Muscle layer of duodenum (tissue), 2 donors: Measurements from ENCODE around the gene NOL9.

ENCODE experiments used
- H3K27ac ChIP-seq: one replicate; pipeline ENCODE4 v1.7.0; 2013; ENCODE audit warnings: mild to moderate bottlenecking, low read length
- H3K27me3 ChIP-seq: one replicate; pipeline ENCODE4 v1.7.0; 2013; ENCODE audit warnings: low read depth, mild to moderate bottlenecking, control low read depth, low read length
- H3K36me3 ChIP-seq, 2 donors: one replicate each; pipeline ENCODE4 v1.7.0; 2013; ENCODE audit warnings: low read length in 2 of 2, control low read depth in 1 of 2, mild to moderate bottlenecking in 1 of 2; ENCODE audit not compliant: insufficient read depth in 2 of 2, control insufficient read depth in 1 of 2
- H3K4me1 ChIP-seq, 2 donors: one replicate each; pipeline ENCODE4 v1.7.0; 2013; ENCODE audit warnings: low read length in 2 of 2, mild to moderate bottlenecking in 2 of 2, control low read depth in 1 of 2, moderate library complexity in 1 of 2; ENCODE audit not compliant: insufficient read depth in 2 of 2, control insufficient read depth in 1 of 2
- H3K4me3 ChIP-seq, 2 donors: one replicate each; pipeline ENCODE4 v1.7.0; 2013; ENCODE audit warnings: low read length in 2 of 2, low read depth in 1 of 2, mild to moderate bottlenecking in 1 of 2
- H3K9me3 ChIP-seq, 2 donors: one replicate each; pipeline ENCODE4 v1.7.0; 2013; ENCODE audit warnings: low read length in 2 of 2, control low read depth in 1 of 2, mild to moderate bottlenecking in 1 of 2; ENCODE audit not compliant: control insufficient read depth in 1 of 2
- donor health status: healthy.

NOL9 gene

GRCh38 chr1:6507037-6507428 is 47.3 kb downstream of the NOL9 start:
- peaks cover 0 to 6% of the 10 kb centered on the region in 2 donors for H3K4me1 ChIP-seq
- H3K27ac ChIP-seq, result no peak overlapping the region
- H3K4me3 ChIP-seq, result no peak overlapping the region
- H3K36me3 ChIP-seq, result no peaks in the 10 kb centered on the region
- H3K27me3 ChIP-seq, result no peaks in the 10 kb centered on the region
- H3K9me3 ChIP-seq, result no peaks in the 10 kb centered on the region

DNA sequence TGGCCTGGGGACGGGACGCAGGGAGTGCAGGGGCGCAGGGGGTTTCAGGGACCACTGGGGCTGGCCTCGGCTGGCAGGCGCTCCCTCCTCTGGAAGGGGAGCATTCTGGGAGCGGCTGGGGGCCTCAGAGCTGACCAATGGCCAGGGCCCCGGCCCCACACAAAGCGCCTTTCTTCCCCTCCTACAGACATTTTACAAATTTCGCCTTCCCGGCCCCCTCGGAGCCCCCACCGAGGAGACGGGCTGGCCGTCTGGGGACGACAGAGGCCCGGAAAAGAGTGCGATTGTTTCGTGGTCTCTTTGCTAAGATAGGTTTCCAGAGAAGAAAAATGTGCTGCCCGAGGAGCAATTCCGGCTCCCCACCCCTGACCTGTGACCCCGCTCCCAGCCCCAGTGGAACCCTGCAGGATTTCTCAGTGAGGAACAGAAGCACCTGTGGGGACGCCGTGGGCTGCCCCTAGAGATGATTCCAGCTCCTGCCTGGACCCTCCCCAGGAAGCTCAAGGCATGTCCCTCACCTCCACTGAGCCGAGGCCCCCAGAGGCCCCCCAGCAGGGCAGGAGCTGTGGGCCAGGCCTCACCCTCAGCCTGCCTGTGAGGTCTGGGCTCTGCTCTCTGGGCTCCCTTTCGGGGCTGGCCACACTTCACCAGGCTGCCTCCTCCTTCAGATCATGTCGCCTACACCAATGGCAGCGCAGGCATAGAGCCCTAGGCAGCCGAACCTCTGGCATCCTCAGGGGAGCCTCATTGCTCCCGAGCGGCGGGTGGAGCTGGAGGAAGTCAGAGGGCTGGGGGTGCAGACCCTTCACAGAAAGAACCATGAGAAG is 47.9 kb downstream of the NOL9 start:
- Histone ChIP-seq H3K27me3 (no peaks in the 10 kb centered on the region), H3K4me1 (peaks cover 0 to 10% of the 10 kb centered on the region in 2 donors), H3K4me3 (no peak overlapping the region), H3K9me3 (no peaks in the 10 kb centered on the region), H3K36me3 (no peaks in the 10 kb centered on the region), H3K27ac (no peak overlapping the region)

GRCh38 chr1:6505367-6506209 is 48.7 kb downstream of the NOL9 start:
- Histone ChIP-seq H3K36me3 (no peaks in the 10 kb centered on the region), H3K27ac (no peak overlapping the region), H3K9me3 (no peaks in the 10 kb centered on the region), H3K4me3 (no peak overlapping the region), H3K4me1 (peaks cover 0 to 10% of the 10 kb centered on the region in 2 donors), H3K27me3 (no peaks in the 10 kb centered on the region)

DNA sequence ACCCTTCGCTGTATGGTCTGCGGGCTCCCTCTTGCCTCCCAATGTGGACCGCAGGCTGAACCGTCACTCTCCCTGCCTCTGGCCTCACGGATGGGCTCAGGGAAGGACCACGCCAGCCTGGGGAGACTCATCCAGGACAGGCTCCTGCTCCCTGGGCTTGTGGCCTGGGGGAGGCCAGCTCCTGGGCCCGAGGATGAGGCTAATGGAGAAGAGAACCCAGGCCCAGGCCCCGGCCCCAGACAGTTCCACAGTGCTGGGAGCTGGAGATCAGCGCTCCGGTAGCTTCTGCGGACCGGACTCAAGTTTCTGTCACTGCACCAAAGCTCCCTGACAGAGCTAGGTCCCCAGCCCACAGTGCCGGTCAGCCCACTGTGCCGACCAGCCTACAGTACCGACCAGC is 49.4 kb downstream of the NOL9 start:
- H3K27ac ChIP-seq, result no peak overlapping the region
- no peaks in the 10 kb centered on the region for H3K9me3 ChIP-seq
- H3K4me1 ChIP-seq, result peaks cover 0 to 10% of the 10 kb centered on the region in 2 donors
- H3K27me3 ChIP-seq, result no peaks in the 10 kb centered on the region
- no peak overlapping the region for H3K4me3 ChIP-seq
- no peaks in the 10 kb centered on the region for H3K36me3 ChIP-seq

DNA sequence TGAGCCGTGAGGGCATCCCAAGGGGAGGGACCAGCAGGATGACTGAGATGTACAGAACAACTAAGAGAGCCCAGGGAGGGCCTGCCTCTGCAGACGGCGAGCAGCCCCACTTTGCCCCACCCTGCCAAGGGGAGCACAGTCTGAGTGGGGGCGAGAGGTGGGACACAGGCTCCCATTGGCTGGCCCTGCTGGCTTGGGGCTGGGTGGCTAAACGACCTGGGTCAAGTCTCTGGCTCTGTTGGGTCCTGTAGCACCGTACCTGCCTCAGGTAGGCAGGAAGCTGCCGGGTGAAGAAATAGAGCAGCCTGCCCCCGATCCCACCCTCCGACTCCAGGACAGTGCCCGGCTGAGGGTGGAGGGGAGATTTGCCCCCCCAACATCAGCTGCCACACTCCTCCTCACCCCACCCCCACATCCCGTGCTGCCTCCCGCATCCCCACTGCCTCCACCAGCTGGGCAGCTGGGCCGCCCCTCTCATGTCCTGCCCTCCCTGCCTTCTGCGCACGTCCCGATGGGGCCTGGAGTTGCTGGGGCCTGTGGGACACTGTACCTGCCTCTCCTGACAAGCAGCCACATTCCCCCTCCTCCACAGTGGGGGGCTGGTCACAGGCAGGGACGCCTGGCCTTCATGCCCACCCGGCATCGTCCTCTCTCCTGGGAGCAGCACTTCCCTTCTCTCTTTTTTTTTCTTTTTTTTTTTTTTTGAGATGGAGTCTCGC is 50.3 kb downstream of the NOL9 start:
- Histone ChIP-seq H3K4me3 (no peak overlapping the region), H3K9me3 (no peaks in the 10 kb centered on the region), H3K36me3 (no peaks in the 10 kb centered on the region), H3K4me1 (peaks cover 0 to 10% of the 10 kb centered on the region in 2 donors), H3K27ac (no peak overlapping the region), H3K27me3 (no peaks in the 10 kb centered on the region)

GRCh38 chr1:6502000-6502891 is 52.1 kb downstream of the NOL9 start:
- Histone ChIP-seq H3K9me3 (no peaks in the 10 kb centered on the region), H3K4me1 (peaks cover 0 to 18% of the 10 kb centered on the region in 2 donors), H3K4me3 (no peak overlapping the region), H3K27ac (no peak overlapping the region), H3K36me3 (no peaks in the 10 kb centered on the region), H3K27me3 (no peaks in the 10 kb centered on the region)

DNA sequence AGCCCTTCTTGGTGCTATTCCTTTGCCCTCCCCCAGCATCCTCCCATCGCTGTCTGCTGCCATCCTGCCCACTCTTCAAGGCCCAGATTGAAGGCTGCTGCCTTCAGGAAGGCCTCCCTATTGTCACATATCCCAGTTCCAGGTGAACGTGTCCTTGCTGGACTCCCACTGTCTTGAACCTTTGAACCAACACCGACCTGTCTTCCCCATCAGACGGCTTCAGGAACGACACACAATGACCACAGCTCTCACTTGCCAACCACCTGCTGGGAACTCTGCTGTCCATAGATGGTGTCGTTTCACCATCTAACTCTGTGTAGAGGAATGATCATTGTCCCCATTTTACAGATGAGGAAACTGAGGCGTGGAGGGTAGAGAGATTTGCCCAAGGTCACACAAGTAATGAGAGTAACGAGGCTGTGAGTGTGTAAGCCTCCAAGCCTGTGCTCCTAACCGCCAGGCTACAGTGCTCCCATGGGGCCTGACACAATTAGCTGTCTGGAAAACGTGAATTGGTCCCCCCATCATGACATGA is 53.0 kb downstream of the NOL9 start:
- no peaks in the 10 kb centered on the region for H3K36me3 ChIP-seq
- H3K4me3 ChIP-seq, result no peak overlapping the region
- H3K27ac ChIP-seq, result no peak overlapping the region
- H3K4me1 ChIP-seq, result peaks cover 0 to 23% of the 10 kb centered on the region in 2 donors
- H3K27me3 ChIP-seq, result peaks cover under 1% of the 10 kb centered on the region
- no peaks in the 10 kb centered on the region for H3K9me3 ChIP-seq

GRCh38 chr1:6500544-6501278 is 53.6 kb downstream of the NOL9 start:
- H3K9me3 ChIP-seq, result no peaks in the 10 kb centered on the region
- no peak overlapping the region for H3K4me3 ChIP-seq
- H3K27me3 ChIP-seq, result peaks cover 6% of the 10 kb centered on the region
- H3K27ac ChIP-seq, result no peak overlapping the region
- no peaks in the 10 kb centered on the region for H3K36me3 ChIP-seq
- peaks cover 0 to 26% of the 10 kb centered on the region in 2 donors for H3K4me1 ChIP-seq

DNA sequence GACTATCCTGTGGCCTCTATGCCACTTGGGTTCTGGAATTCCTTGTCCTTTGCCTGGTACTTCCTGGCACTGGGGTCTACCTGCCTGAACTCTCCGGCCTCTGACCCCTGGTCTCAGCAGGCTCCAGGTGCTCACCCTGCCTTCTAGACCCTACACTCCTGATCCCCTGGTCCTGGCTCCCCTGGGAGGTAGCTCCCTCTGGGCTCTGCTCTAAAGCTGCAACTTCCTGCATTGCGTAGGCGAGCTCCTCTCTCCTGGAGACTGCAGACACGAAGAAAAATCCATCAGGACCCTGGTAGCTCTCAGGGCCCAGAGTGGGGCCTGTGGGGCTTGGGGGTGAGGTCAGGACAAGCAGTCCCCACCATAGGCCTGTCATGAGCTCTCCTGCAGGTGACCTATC is 55.0 kb downstream of the NOL9 start:
- Histone ChIP-seq H3K4me1 (peaks cover 0 to 26% of the 10 kb centered on the region in 2 donors), H3K4me3 (no peak overlapping the region), H3K27ac (no peak overlapping the region), H3K27me3 (peaks cover 6% of the 10 kb centered on the region), H3K36me3 (no peaks in the 10 kb centered on the region), H3K9me3 (no peaks in the 10 kb centered on the region)

DNA sequence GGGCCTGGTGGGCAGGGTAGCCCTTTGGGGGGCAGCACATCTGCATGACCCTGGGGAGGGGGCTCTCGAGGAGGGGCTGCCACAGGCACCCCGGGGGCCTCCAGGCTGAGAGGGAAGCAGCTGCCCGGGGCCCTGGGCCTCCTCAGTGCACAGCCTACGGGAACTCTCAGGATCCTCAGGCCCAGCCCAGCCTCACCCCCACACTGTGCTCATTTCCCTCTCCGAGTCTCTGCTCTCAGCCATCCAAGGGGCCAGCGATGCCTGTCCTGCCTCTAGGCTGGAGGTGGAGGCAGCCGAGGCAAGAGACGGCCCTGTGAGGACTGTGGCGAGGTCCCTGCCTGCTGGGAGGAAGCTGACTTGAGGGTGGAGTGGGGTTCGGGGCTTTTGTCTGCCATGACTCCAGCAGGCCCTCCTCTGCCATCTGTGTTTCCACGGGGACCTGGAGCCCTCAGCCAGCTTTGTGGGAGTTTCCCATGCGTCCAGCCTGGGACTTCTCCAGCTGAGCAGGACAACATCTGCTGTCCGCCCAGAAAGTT is 55.7 kb downstream of the NOL9 start:
- H3K9me3 ChIP-seq, result no peaks in the 10 kb centered on the region

More for the DNA sequence above, 55.7 kb downstream of the NOL9 start:
- Histone ChIP-seq H3K36me3 (no peaks in the 10 kb centered on the region), H3K4me1 (peaks cover 0 to 26% of the 10 kb centered on the region in 2 donors), H3K4me3 (no peak overlapping the region), H3K27ac (no peak overlapping the region), H3K27me3 (peaks cover 6% of the 10 kb centered on the region)
